Upper lobe of left lung (tissue), 4 donors: ENCODE results near the gene LEFTY2.

Experiments used
- EP300 ChIP-seq, 4 donors: sonication (generic); formaldehyde crosslinking; IDR thresholded peaks; one replicate each; pipeline ENCODE4 v1.5.1; 2017; ENCODE audit warnings: antibody characterized with exemption in 4 of 4, control low read depth in 2 of 4
- POLR2A ChIP-seq, 4 donors: fragments of 450-650 bp; IDR thresholded peaks; one replicate each; pipeline ENCODE4 v1.5.1; 2016 to 2017; ENCODE audit warnings: antibody characterized with exemption in 4 of 4, mild to moderate bottlenecking in 2 of 4
- POLR2AphosphoS5 ChIP-seq, 2 donors: sonication (generic); formaldehyde crosslinking; IDR thresholded peaks; one replicate each; pipeline ENCODE4 v1.5.1; 2017; ENCODE audit warnings: antibody characterized with exemption in 2 of 2
- TF ChIP-seq, protein P1 (sequence below), 6 experiments: fragments of 450-650 bp in 4 of 6; fragments of 200-600 bp in 2 of 6; sonication (generic) in 2 of 6; IDR thresholded peaks; one replicate each; pipeline ENCODE4 v1.5.1; 2016 to 2019; ENCODE audit warnings: antibody characterized with exemption in 6 of 6

DNA sequence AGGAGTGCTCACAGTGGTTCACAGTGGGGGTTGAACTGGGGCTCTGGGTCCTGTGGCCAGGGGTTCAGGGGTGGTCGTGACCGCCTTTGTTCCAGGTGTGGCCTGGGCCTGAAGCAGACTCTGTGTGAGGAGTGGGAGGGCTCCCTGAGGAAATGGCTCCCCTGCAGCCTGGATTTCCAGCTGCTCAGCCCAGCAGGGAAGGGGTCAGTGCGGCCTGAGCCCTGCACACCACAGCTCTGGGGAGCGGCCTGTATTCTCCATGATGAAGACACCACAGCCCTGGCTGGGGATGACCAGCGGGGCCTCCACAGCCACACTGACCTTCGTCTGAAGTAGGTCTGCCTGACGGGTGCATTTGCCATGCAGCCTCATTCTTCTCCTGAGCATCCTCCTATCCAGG, 33.7 kb downstream of the LEFTY2 start:
- no peak for TF ChIP-seq POLR2A (IDR thresholded peaks at IDR 0.05)
- TF ChIP-seq, protein P1, sequence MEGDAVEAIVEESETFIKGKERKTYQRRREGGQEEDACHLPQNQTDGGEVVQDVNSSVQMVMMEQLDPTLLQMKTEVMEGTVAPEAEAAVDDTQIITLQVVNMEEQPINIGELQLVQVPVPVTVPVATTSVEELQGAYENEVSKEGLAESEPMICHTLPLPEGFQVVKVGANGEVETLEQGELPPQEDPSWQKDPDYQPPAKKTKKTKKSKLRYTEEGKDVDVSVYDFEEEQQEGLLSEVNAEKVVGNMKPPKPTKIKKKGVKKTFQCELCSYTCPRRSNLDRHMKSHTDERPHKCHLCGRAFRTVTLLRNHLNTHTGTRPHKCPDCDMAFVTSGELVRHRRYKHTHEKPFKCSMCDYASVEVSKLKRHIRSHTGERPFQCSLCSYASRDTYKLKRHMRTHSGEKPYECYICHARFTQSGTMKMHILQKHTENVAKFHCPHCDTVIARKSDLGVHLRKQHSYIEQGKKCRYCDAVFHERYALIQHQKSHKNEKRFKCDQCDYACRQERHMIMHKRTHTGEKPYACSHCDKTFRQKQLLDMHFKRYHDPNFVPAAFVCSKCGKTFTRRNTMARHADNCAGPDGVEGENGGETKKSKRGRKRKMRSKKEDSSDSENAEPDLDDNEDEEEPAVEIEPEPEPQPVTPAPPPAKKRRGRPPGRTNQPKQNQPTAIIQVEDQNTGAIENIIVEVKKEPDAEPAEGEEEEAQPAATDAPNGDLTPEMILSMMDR (IDR thresholded peaks at IDR 0.05) = no peak
- no peak for TF ChIP-seq POLR2AphosphoS5 (IDR thresholded peaks at IDR 0.05)
- TF ChIP-seq EP300 (IDR thresholded peaks at IDR 0.05) = no peak
